Gastroesophageal sphincter (tissue), 3 donors: ENCODE results near the gene TSPAN7.

Source experiments
- EP300 ChIP-seq: sonication (generic); formaldehyde crosslinking; IDR thresholded peaks from one replicate; pipeline ENCODE4 v1.6.1; 2017; ENCODE audit warnings: antibody characterized with exemption, mild to moderate bottlenecking
- POLR2A ChIP-seq, 2 donors: fragments of 450-650 bp; IDR thresholded peaks; one replicate each; pipeline ENCODE4 v1.6.1; 2017; ENCODE audit warnings: antibody characterized with exemption in 2 of 2, mild to moderate bottlenecking in 2 of 2, moderate library complexity in 1 of 2
- POLR2AphosphoS5 ChIP-seq: sonication (generic); formaldehyde crosslinking; IDR thresholded peaks from one replicate; pipeline ENCODE4 v1.6.1; 2017; ENCODE audit warnings: antibody characterized with exemption
- TF ChIP-seq, protein P1 (sequence below), 4 experiments: fragments of 200-600 bp in 2 of 4; fragments of 450-650 bp in 2 of 4; sonication (generic) in 1 of 4; IDR thresholded peaks; one replicate each; pipeline ENCODE4 v1.5.1; 2017 to 2019; ENCODE audit warnings: antibody characterized with exemption in 4 of 4, mild to moderate bottlenecking in 2 of 4, moderate library complexity in 2 of 4

DNA sequence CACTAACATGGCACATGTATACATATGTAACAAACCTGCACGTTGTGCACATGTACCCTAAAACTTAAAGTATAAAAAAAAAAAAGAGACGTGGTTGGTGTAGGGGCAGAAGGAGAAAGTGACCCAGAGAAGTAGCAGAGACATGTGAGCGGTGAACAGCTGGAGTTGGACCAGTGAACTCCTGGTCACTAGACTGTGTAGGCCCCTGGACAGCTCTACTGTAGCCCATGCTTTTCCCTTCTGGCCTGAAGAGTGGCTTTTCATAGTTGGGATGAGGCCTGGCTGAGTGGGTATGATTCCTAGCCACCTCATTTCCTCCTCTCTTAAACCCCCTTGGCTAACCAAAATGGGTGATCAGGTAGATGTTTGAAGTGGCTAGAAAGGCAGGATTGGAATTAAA is 16.4 kb downstream of the TSPAN7 start:
- TF ChIP-seq POLR2A (IDR thresholded peaks at IDR 0.05) (no peak), POLR2AphosphoS5 (no peak), EP300 (no peak)
- TF ChIP-seq, protein P1, sequence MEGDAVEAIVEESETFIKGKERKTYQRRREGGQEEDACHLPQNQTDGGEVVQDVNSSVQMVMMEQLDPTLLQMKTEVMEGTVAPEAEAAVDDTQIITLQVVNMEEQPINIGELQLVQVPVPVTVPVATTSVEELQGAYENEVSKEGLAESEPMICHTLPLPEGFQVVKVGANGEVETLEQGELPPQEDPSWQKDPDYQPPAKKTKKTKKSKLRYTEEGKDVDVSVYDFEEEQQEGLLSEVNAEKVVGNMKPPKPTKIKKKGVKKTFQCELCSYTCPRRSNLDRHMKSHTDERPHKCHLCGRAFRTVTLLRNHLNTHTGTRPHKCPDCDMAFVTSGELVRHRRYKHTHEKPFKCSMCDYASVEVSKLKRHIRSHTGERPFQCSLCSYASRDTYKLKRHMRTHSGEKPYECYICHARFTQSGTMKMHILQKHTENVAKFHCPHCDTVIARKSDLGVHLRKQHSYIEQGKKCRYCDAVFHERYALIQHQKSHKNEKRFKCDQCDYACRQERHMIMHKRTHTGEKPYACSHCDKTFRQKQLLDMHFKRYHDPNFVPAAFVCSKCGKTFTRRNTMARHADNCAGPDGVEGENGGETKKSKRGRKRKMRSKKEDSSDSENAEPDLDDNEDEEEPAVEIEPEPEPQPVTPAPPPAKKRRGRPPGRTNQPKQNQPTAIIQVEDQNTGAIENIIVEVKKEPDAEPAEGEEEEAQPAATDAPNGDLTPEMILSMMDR (IDR thresholded peaks at IDR 0.05), result no peak
